Endometrial microvascular endothelial cells (primary cell): ENCODE results near the gene RETN. TPM values are rescaled to one million over a fixed set of nuclear protein-coding genes. Genes with fewer than 3 reads are reported as not detected.

ENCODE experiments used
- in situ Hi-C: cut with HindIII; loops from 2 replicates; pipeline ENCODE4 v1.10.0; 2017; ENCODE audit warnings: low sequenced_read_pairs, low pct_unique_long_range_greater_than_20kb; ENCODE audit errors: inconsistent ontology term
- total RNA-seq: library from RNA; depleted of rRNA; stranded (reverse); fragments of >200 nt; gene quantifications from one replicate; pipeline ENCODE4 v1.2.3, GENCODE V29; 2015; ENCODE audit errors: inconsistent ontology term

The RETN gene
- total RNA-seq, 1 donor from 2014 or later, result not detected

DNA sequence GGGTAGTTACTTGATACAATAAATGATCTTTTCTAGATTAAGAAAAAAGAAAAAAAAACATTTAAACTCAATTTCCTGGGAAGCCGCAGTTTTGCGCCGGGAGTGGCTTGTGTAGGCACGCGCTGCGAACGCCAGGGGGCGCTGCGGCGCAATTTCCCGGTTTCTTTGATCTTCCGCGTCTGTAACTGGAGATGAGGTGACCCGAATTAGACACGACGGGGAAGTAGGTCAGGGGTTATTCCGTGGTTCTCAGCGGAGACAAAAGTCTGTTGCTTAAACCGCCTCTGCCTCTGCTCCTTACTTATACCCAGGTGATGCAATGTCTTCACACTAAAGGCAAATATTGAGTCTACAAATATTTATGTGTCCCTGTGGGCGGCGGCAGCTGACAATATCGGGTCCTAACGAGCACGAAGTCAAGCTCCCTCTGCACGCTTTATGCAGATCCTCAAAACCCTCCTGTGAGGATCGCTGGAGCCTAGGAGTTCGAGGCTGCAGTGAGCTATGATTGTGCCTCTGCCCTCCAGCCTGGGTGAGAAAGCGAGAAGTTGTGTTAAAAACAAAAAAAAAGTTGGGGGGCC is 16.7 kb upstream of the RETN start:
- in situ Hi-C loops, result no loop called here

- in situ Hi-C loops, result no loop called here
These were observed 14.4 kb upstream of the RETN start for GRCh38 chr19:7654401-7654800.

GRCh38 chr19:7655581-7655980 is 13.3 kb upstream of the RETN start:
- in situ Hi-C loops, result no loop called here

DNA sequence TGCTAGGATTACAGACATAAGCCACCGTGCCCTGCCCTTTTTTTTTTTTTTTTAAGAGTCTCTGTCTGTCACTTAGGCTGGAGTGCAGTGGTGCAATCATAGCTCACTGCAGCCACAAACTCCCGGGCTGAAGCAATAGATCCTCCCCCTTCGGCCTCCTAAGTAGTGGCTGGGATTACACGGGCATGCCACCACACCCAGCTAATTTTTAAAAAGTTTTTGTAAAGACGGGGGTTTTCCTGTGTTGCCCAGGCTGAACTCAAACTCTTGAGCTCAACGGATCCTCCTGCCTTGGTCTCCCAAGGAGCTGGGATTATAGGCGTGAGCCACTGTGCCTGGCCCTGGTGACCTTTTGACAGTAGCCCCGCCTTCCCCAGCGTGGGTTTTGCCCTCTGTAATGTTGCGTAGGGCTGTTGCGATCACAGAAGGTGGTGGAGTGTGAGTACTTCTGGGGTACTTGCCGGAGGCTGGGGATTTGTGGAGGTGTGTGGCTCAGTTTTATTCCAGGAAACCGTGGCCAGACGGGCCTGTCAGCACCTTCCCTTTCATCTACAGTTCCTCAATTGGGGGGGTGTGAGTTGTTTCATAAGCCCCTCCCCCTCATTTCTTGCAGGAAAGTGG is 11.6 kb upstream of the RETN start:
- in situ Hi-C loops, result no loop called here

- in situ Hi-C loops, result no loop called here
These were observed 10.6 kb upstream of the RETN start for GRCh38 chr19:7658219-7658686.

- in situ Hi-C loops, result no loop called here
These were observed 6.9 kb upstream of the RETN start for GRCh38 chr19:7661744-7662538.

- in situ Hi-C loops, result no loop called here
These were observed 6.2 kb upstream of the RETN start for GRCh38 chr19:7662657-7663056.

GRCh38 chr19:7663706-7664105 is 5.1 kb upstream of the RETN start:
- in situ Hi-C loops, result no loop called here

GRCh38 chr19:7665076-7665475 is 3.8 kb upstream of the RETN start:
- in situ Hi-C loops, result no loop called here

DNA sequence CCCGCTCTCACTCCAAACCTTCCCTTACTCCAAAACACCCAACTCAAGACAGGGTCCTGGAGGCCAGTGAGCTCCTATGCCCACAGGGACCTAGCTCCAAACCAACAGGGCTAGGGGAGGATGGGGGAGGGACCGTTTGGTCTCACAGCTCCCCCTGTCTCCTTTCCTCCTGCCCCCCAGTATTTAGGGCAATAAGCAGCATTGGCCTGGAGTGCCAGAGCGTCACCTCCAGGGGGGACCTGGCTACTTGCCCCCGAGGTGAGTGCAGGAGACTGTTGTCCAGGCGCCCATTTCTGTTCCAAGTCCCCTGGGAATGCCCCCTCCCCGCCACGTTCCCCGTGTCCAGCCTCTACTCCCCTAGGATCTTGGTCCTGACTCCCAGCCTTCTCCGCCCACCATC is 792 bp downstream of the RETN start:
- in situ Hi-C loops, result no loop called here

DNA sequence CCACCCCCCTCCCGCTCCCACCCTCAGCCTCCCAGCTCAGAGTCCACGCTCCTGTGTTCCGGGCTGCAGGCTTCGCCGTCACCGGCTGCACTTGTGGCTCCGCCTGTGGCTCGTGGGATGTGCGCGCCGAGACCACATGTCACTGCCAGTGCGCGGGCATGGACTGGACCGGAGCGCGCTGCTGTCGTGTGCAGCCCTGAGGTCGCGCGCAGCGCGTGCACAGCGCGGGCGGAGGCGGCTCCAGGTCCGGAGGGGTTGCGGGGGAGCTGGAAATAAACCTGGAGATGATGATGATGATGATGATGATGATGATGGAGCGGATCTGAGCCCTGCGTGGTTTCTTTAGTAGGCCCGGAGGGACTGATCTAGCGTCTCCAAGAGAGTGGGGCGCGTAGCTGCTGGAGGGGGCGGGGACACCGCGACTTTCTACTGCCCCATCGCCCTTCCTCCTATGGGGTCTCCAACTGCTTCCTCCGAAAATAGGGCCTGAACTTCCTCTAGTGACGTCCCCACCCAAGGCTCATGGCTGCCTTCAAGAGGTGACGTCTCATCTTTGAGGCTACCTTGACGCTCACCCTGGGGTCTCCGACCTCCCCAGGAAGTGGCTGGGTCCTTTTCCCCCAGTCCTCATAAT is 1.4 kb downstream of the RETN start:
- in situ Hi-C loops, result no loop called here

DNA sequence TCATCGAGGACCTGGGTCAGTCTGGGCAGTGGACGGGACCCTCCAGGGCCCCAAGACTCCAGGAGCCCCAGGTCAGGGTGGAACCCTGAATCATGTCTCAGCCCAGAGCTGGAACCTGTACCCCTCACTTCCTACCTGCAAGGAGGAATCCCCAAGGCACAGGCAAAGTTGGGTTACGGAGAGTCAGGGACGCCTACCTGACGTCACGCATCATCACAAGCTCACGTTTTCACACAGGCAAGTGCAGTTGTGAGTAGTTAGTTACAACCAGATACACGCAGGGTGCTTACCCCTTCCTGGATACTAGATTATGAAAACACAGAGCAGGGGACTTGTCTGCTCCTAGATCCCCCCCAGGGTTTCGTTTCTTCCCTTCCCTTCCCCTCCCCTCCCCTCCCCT is 1.9 kb downstream of the RETN start:
- in situ Hi-C loops, result no loop called here

DNA sequence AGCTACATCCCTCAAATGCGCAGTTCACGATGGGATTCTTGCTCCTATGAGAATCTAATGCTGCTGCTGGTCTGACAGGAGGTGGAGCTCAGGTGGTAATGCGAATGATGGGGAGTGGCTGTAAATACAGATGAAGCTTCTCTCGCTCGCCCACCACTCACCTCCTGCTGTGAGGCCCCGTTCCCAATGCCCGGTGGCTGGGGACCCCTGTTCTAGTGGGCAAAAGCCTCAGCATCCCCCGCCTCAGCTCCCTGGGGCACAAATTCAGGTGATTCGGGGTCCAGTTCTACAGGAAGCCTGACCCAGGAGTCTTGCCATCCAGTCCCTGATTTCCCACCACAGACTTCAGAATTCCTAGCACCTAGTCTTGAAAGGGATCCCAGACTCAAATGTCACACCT is 3.7 kb downstream of the RETN start:
- in situ Hi-C loops, result no loop called here

DNA sequence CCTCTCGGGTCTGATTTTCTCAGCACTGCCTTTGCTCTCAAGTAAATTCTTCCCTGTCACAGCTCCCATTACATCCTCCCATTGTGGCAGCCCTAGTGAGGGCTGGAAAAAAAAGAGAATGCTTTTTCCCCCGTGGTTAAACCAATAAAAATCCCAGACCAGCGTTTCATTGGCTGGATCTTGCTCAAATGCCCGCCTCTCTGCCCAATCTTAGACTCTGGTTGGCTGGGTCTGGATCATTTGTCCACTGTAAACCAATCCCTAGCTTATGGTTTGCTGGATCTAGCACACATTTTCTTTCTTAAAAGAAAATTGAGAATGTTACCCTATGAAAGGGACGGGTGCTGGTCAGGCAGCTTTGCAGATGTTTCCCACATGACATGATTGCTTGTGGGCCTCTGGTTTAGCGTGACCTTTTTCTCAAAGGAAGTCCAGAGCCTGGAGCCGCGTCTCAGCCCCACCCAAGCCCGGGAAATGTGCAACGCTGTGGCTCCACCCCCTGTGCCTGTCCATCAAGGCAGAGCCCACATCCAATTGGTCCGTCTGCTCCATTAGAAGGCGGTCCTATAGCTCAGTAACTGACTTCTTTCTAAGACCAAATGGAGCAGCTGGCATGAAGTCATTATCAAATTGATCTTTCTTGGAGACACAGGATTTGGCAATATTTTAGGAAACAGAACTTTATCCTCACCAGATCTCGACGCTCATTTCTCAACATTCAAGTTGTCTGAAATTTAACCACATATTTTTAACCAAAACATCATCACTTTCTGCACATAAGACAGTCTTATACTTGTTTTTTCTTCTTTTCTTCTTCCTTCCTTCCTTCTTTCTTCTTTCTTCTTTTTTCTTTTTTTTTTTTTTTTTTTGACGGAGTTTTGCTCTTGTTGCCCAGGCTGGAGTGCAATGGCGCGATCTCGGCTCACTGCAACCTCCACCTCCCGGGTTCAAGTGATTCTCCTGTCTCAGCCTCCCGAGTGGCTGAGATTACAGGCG is 5.5 kb downstream of the RETN start:
- in situ Hi-C loops, result no loop called here

GRCh38 chr19:7676376-7676775 is 7.5 kb downstream of the RETN start:
- in situ Hi-C loops, result no loop called here

DNA sequence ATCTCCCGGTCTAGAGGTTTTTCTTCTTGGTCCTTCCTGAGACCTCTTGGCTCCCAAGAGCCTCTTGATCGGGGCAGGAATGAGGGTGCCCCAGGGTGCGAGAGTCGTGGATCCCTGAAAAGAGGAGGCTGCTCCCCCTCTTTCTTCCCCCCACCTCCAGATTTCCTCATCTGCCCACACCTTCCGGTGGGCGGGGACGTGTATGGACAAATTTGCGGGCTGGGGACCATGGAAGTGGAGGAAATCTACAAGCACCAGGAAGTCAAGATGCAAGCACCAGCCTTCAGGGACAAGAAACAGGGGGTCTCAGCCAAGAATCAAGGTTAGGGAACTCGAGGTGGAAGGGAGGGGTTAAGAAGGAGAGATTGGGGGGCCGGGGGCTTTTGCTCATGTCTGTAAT is 8.0 kb downstream of the RETN start, which contains the start of gene MCEMP1:
TSS of gene MCEMP1 (plus strand) at position 237 of the 400 bp plus-strand sequence. CDS start at position 268, 31 bp downstream.
- in situ Hi-C loops, result no loop called here

DNA sequence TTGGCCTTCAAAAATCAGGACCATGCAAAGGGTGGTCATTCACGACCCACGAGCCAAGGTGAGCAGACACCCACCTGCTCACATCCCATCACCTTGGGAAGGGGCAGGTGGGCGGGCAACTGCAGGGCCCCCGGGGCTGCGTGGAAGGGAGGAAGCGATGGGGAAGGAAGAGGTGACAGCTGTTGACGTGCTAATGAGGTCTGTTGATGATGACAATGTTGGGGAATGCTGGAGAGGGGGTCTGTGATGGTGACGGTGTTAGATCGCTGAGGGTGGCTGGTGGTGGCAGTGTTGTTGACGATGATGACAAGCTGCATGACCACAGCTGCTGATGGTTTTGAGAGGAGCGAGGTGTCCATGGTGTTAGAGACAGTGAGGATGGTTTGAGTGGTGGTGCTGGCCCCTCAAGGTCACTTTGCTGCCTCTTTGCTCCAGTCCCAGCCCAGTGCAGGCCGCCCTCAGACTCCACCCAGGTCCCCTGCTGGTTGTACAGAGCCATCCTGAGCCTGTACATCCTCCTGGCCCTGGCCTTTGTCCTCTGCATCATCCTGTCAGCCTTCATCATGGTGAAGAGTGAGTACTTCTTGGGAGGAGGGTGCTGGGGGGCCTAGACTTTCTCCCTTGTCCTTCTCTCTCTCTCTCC is 8.9 kb downstream of the RETN start:
- in situ Hi-C loops, result no loop called here
